Stimulated activated CD8-positive, alpha-beta memory T cell treated with anti-CD3 and anti-CD28 coated beads, Interleukin-15, amount 100 ng/mL, for 4 hours (primary cell): ENCODE measurements around the gene MCOLN2.
A peak's percentile ranks its signal among the peaks of the same experiment; 100 is the strongest.

ENCODE experiments used
- DNase-seq, 2 donors: peaks; one replicate each; pipeline ENCODE4 v3.0.0-alpha.2; 2020; ENCODE audit warnings: low read depth in 2 of 2

MCOLN2 gene

DNA sequence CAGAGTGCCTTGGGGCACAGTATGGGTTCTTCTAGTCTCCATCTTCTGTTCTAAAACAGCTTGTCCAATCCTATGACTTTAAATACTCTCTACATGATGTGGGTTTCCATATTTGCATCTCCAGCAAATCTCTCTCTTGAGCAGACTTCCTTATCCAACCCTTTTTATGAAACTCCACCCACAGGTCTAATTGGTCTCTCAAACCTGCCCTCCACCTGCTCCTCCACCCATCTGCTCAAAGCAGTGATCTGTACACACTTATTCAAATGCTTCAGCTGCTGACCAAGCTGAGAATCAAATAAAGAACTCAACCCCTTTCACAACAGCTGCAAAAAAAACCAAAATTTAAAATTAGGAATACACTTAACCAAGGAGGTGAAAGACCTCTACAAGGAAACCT is 11.5 kb downstream of the MCOLN2 start:
- DNase-seq = no peak

GRCh38 chr1:84982395-84982794 is 14.5 kb downstream of the MCOLN2 start:
- no peak for DNase-seq

GRCh38 chr1:84975035-84975434 is 21.9 kb downstream of the MCOLN2 start:
- DNase-seq = no peak

GRCh38 chr1:84973498-84974334 is 23.2 kb downstream of the MCOLN2 start:
- no peak for DNase-seq

DNA sequence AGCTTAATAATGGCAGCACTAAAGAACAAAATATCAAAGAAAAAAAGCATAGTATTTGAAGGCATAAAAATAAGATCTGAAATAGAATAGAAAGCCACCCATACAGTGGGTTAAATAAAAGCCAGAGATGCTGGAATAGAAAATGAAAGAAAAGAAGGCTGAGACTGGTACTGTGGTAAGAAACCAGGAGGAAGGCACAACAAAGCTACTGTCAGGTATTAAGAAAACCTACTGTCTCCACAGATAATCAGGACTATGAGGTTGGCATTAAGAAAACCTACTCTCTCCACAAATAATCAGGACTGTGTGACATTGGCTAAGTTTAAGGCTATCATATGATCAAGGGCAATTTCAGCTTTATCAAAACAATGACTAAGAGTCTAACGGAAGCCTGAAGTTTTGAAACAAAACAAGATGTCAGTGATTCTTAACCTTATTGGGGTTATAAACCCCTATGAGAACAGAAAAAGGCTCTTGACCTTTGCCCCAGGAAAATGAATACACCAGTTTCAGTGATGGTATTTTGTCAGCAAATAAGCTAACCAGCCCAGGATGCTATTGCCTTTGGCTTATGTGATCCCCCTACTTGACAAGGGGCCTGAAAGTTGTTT is 24.4 kb downstream of the MCOLN2 start:
- no peak for DNase-seq

DNA sequence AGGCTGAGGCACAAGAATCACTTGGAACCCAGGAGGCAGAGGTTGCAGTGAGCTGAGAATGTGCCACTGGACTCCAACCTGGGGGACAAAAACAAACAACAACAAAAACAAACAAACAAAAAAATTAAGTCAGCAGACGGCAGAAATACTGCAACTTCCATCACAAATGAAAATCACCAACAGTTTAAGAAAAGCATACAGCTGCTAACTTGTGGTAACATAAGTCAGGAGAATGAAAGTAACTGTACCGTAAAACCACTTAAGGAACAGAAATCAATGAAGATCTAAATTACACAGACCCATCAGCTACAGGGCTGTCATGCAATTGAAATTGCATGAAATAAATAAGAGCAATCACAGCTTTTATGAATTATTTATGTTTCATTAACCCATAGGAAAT is 25.0 kb downstream of the MCOLN2 start:
- no peak for DNase-seq

GRCh38 chr1:84969489-84970250 is 27.2 kb downstream of the MCOLN2 start:
- no peak for DNase-seq

DNA sequence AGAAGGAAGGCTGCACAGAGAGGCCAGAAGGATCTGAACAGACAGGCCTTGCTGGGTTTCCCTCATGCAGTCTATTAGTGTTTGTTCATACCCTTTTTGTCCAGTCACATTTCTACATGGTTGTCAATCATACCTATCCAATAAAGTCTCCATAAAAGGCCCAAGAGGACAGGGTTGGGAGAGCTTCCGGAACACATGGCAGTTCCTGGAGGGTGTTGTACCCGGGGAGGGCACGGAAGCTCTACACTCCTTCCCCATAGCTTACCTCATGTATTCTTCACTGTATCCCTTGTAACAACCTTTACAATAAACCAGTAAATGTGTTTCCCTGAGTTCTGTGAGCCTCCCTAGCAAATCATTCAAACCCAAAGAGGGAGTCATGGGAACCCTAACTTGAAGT is 28.0 kb downstream of the MCOLN2 start:
- DNase-seq = no peak

DNA sequence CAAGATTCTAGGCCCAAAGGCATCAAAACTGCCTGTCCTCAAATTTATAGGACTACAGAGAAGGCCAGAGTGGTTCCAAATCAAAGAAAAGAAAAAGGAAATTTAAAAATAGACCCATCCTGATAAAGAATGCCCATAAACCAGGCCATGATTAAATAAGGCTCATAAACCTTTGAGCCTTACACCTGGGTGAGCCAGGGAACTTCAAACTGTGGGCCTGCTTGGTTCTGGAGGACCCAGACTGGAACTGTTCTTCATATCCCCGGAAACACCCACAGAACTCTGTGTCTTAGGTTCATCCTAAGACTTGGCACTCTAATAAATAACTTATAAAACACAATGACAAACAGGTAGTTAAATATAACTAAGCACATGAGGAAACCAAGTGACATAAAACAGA is 28.8 kb downstream of the MCOLN2 start:
- DNase-seq = no peak

GRCh38 chr1:84967666-84968065 is 29.2 kb downstream of the MCOLN2 start:
- no peak for DNase-seq

DNA sequence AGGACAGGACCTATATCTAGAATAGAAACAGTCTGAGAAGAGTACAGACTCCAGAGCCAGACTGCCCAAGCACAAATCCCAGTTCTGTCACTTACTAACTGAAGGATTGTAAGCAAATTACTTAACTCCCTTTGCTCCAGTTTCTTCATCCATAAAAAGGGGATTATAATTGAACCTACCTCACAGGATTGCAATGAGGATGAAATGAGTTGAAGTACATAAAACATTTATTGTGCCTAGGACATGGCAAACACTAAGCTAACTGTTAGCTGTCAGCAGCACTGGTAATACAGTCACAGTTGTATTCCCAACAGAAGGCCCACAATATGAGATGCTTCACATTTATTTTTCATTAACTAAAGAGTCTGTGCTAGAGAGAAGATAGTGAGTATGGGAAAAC is 33.9 kb downstream of the MCOLN2 start:
- no peak for DNase-seq

- DNase-seq = no peak
Observed at GRCh38 chr1:84961316-84961715, 35.6 kb downstream of the MCOLN2 start.

- DNase-seq = no peak
Observed at GRCh38 chr1:84960371-84960770, 36.5 kb downstream of the MCOLN2 start.

- DNase-seq = no peak
Observed at GRCh38 chr1:84959294-84959693, 37.6 kb downstream of the MCOLN2 start.

- no peak for DNase-seq
Observed at GRCh38 chr1:84957966-84958365, 38.9 kb downstream of the MCOLN2 start.

DNA sequence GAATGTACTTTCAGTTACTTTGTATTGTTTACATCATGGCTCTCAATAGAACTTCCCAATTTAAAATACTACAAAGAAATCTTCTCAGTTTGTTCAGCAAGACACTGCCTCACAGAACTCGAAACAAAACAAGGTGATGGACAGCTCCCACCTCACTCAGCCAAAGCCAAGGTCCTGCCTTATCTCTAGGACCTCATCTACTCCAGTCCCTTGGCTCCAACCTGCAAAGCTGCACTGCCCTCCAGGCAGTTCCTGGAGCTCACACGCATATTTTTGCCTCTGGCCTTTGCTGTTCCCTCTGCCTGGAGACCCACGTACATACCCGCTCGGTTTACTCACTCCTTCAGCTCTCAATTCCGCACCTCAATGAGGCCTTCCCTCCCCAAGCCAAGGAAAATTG is 40.3 kb downstream of the MCOLN2 start:
- no peak for DNase-seq

DNA sequence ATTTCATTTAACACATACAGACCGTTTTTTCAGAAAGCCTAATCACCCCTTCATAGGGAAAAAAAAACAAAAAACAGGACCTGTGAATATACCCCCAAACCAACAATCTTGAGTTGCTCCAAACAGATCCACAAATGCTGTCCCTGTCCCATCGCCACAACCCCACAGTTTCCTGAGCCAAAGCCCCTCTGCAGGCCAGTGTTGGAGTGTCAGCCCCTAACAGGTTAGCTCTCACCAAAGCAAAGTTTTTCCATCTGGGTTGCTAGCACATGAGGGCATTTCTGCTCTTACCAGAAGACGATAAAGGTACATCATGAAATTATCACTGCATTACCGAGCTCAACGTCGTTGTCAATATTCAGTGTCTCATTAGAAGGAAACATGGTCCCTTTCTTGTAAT is 40.8 kb downstream of the MCOLN2 start:
- DNase-seq = no peak

- DNase-seq = no peak
Observed at GRCh38 chr1:84949664-84950063, 47.2 kb downstream of the MCOLN2 start.

DNA sequence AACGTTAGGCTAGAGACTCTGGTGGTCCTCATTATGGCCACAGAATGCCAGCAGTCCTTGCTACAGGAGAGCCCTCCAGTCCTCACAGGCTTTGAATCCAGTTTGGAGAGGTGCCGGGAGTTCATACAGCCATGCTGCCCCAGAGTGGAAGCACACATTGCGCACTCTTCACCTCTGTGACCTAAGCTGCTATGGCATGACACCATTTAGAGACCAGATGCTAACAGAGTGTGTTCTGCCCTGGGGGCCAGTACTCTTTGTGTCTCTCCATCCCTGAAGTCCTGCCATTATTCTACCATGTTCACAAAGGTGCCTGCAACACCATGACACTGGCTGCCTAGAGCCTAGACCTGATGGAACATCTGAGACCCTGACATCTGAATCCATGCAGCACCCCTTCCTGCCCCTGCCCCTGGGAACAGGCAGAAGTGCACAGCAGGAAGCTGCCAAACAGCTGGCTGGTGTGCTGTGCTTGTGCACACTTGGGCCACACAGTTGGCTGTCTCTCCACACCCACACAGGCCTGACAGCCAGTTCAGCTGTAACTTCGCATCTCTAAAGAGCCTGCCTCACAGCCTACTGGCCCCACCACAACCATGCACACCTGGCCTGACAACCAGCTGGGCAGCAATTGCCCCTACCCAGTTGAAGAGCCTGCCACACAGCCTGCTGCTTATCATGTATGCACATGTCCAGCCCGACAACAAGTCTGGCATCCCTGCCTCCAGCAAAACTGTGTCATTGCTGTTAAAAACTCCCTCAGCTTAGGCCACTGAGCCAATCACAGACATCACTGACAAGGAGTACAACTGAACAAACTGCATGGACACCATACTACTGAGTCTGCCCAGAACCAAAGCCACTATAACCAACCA is 49.1 kb downstream of the MCOLN2 start:
- DNase-seq = no peak

- DNase-seq = no peak
Observed at GRCh38 chr1:84946631-84947030, 50.3 kb downstream of the MCOLN2 start.

DNA sequence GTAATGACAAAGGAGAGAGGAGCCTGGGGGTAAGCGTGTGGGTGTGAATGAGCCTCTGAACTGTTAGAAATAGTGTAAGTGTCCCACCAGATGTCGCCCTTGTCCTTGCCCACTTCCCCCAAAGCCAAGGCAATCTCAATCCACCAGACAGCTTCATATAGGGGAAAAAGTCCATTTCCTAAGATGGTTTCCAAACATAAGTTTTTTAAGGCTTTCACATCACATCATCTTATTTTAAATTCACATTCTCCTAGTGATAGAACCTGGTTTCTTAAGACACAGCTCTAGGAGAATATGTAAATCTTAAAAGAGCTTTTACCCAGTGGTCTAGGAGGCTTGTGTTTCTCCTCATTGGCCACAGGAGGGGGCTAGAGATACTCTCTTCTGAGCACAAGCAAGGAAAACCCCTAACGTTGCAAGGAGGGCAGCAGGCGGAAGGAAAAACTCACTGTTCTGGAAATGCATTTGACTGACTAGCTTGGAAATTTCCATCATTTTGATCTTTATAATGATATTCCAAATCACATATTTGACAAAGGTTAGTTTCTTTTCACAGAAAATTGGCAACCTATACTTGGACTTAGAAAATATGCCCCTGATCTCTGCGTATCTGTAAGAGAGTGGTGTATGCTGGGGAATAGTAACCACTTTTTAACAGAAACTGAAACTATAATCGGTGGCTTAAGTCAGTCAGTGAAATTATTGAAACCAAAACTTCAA is 52.0 kb downstream of the MCOLN2 start:
- DNase-seq = peak; percentile 24 to 50
